Activated T-helper 1 cell treated with anti-CD3 and anti-CD28 coated beads, Interleukin-12 subunit alpha, Interleukin-12 subunit beta, Interleukin-2, Interleukin-4 antibody, amounts not matched to agents 30 ng/mL and 10 ng/mL and 1 ng/mL, durations not matched to agents 14 hours and 24 hours and 36 hours (primary cell): ENCODE data around the gene ATP2B3. TPM values are rescaled to one million over a fixed set of nuclear protein-coding genes. Genes with fewer than 3 reads are reported as not detected.
"Not testable (repeated sequence)": the region's sequence is repeated elsewhere in the genome, so short reads cannot be mapped to it uniquely, and the experiment has no call there.

Experiments used
- DNase-seq: peaks from one replicate; pipeline ENCODE4 v3.0.0; 2021; ENCODE audit warnings: low spot score
- H3K27ac Mint-ChIP-seq: one replicate; pipeline ENCODE4 v1.8.0; 2021; ENCODE audit warnings: mild to moderate bottlenecking, mixed read lengths
- H3K27me3 Mint-ChIP-seq: one replicate; pipeline ENCODE4 v1.8.0; 2022; ENCODE audit warnings: mild to moderate bottlenecking, moderate library complexity, mixed read lengths; ENCODE audit not compliant: insufficient read depth
- H3K36me3 Mint-ChIP-seq: one replicate; pipeline ENCODE4 v1.8.0; 2021; ENCODE audit warnings: low read depth, mixed read lengths
- H3K4me1 Mint-ChIP-seq: one replicate; pipeline ENCODE4 v1.8.0; 2021; ENCODE audit warnings: low read depth, mixed read lengths
- H3K4me3 Mint-ChIP-seq: one replicate; pipeline ENCODE4 v1.8.0; 2021; ENCODE audit warnings: mild to moderate bottlenecking, moderate library complexity, mixed read lengths
- H3K9me3 Mint-ChIP-seq: one replicate; pipeline ENCODE4 v1.8.0; 2021; ENCODE audit warnings: mixed read lengths
- intact Hi-C: fragments of 100-400 bp; cut with micrococcal nuclease; formaldehyde crosslinking; loops from one replicate; pipeline ENCODE4 v1.15.1; 2024
- total RNA-seq: library from RNA; stranded (reverse); gene quantifications from 2 replicates; pipeline ENCODE4 v1.2.3, GENCODE V29; 2022

ATP2B3 gene
- total RNA-seq, 1 donor from 2014 or later = 0.05 TPM

DNA sequence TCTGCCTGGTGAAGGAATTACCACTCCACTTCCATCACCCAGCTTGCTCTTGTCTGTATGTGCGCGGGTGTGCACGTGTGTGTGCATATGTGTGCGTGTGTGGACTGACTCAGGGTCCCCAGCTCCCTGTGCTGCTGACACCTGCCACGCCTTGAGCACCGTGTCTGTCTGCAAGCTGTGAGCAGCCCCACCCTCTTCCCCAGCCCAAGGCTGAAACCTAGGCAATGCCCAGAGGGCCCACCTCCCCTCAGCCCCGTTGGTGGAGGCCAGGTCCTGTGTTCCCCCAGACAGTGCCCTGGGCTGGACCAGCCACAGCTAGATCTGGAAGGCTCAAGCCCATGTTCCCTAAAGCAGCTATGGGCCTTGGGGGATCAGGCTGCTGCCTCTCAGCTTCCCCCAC, 83.5 kb downstream of the ATP2B3 start:
- no peak overlapping the region for H3K27ac Mint-ChIP-seq
- intact Hi-C loops = no loop called here
- peaks cover 30% of the 10 kb centered on the region for H3K4me1 Mint-ChIP-seq
- H3K9me3 Mint-ChIP-seq = no peaks in the 10 kb centered on the region
- DNase-seq = no peak
- H3K27me3 Mint-ChIP-seq = peaks cover 1% of the 10 kb centered on the region
- H3K36me3 Mint-ChIP-seq = peaks cover 4% of the 10 kb centered on the region
- peak overlapping the region; percentile 89 for H3K4me3 Mint-ChIP-seq

DNA sequence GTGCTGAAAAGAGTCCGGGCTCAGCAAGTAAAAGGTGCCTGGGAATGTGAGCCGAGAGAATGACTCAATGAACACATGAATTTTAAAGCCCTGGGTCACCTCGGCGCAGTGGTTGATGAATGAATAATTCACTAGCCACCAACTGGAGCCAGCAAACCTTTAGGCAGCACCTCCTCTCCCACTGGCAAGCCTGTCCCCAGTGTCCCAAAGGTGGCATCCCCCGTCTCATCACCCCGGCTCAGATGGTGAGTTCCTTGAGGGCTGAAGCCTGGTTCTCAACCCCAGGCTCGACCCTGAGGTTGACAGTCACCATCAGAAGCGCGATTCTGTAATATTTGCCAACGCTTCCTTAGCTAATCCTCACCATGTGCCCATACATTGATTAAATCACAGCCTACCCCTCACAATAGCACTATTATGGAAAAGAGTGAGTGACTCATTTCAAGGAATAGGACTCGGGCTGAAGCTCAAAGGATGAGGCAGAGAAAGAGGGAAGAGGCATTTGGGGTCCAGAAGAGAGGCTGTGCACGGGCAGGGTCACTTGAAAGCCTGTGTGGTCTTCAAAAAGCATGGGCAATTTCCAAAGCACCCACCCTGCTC, 84.2 kb downstream of the ATP2B3 start:
- intact Hi-C loops = no loop called here

DNA sequence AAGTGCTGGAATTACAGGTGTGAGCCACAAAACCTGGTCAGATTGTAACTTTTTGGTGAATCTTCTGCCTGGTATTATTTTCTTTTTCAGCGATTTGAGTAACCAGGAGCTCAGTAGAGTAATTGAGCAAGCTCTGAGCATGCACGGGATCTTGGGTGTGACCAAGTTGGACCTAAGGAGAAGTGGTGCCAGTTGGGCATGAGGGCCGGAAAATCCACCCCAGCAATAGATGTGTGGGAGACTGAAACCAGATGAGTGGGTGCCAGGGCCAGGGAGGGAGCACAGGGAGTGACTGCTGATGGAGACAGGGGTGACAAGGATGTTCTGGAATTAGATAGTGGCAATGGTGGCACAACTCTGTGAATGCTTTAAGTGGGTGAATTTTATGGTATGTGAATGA, 85.2 kb downstream of the ATP2B3 start:
- no peak for DNase-seq
- Mint-ChIP-seq H3K9me3 (no peaks in the 10 kb centered on the region), H3K36me3 (no peaks in the 10 kb centered on the region), H3K4me3 (no peak overlapping the region), H3K27ac (no peak overlapping the region), H3K27me3 (peaks cover 5% of the 10 kb centered on the region), H3K4me1 (peaks cover 19% of the 10 kb centered on the region)
- intact Hi-C loops = no loop called here

More for the DNA sequence above, 84.2 kb downstream of the ATP2B3 start:
- Mint-ChIP-seq H3K4me3 (no peak overlapping the region), H3K27ac (no peak overlapping the region), H3K9me3 (no peaks in the 10 kb centered on the region), H3K4me1 (peaks cover 29% of the 10 kb centered on the region), H3K27me3 (peaks cover 5% of the 10 kb centered on the region), H3K36me3 (peaks cover 3% of the 10 kb centered on the region)
- no peak for DNase-seq

DNA sequence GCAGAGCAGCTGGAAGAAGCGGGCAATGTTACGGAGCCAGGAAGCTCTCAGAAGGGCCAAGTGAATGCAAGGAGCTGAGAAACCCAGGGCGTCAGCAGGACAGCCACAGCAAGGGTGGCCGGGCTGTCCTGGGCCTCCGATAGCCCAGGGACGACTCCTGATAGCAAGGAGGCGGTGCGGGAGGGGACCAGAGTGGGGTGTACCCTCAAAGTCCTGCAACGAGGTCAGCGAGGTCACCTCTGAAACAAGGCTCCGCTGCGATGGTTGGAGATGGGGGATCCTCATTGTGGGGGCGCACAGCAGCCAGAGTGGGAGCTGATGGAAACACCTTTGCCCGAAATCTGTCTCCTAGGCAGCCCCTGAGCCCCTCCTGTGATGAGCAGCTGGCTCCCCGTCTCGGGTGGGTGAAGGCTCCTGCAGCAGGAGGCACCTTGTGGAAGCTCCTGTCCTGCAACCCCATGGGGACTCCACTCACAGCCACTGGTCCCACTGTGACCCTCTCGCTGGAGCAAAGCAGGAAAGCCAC, 85.8 kb downstream of the ATP2B3 start:
- intact Hi-C loops = no loop called here
- Mint-ChIP-seq H3K27me3 (peaks cover 5% of the 10 kb centered on the region), H3K4me1 (peaks cover 13% of the 10 kb centered on the region), H3K27ac (no peak overlapping the region), H3K36me3 (no peaks in the 10 kb centered on the region), H3K9me3 (no peaks in the 10 kb centered on the region), H3K4me3 (no peak overlapping the region)
- DNase-seq = no peak

DNA sequence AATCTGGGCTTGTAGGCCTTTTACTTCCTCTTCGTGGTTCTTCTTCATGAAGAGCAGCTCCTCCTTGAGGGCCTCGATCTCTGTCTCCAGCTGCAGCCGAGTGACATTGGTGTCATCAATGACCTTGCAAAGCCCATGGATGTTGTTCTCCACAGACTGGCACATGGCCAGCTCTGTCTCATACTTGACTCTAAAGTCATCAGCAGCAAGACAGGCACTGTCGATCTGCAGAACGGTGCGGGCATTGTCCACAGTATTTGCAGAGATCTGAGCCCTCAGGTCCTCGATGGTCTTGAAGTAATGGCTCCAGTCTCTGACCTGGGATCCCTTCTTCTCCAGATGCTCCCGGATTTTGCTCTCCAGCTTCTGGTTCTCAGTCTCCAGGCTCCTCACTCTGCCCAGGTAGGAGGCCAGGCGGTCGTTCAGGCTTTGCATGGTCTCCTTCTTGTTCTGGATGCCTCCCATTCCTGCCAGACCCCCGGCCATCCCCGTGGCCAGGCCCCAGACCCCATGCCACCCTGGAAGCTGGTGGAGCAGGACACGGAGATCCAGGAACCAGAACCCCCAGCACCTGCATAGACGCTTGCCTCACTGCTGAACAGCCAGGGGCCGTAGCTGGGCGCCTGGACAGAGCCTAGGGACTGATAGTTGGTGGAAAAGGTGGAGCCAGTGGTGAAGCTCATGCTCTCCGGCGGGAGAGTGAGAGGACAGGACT, 87.4 kb downstream of the ATP2B3 start:
- H3K27me3 Mint-ChIP-seq, H3K36me3 Mint-ChIP-seq, H3K27ac Mint-ChIP-seq, H3K4me3 Mint-ChIP-seq, H3K9me3 Mint-ChIP-seq, intact Hi-C loops, DNase-seq: not testable (repeated sequence)
- peaks cover 17% of the 10 kb centered on the region for H3K4me1 Mint-ChIP-seq

DNA sequence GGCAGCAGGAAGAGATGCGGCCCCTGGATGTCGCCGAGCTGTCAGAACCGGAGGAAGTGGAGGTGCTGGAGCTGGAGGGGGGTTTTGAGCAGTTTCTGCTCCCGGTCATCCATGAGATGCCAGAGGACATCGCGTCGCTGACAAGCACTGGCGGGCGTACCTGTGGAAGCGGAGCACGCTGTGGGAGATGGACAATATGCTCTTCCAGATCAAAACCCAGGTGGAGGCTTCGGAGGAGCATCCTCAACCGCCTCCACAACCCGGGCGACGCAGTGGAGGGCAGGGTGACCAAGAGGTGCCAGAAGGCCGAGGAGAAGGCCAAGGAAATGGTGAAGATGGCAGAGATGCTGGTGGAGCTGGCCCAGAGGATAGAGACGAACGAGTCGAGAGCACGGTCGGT, 89.1 kb downstream of the ATP2B3 start:
- Mint-ChIP-seq H3K9me3 (no peaks in the 10 kb centered on the region), H3K27me3 (peaks cover 5% of the 10 kb centered on the region), H3K27ac (no peak overlapping the region), H3K4me3 (no peak overlapping the region), H3K4me1 (peaks cover 6% of the 10 kb centered on the region), H3K36me3 (no peaks in the 10 kb centered on the region)
- intact Hi-C loops = no loop called here
- no peak for DNase-seq

DNA sequence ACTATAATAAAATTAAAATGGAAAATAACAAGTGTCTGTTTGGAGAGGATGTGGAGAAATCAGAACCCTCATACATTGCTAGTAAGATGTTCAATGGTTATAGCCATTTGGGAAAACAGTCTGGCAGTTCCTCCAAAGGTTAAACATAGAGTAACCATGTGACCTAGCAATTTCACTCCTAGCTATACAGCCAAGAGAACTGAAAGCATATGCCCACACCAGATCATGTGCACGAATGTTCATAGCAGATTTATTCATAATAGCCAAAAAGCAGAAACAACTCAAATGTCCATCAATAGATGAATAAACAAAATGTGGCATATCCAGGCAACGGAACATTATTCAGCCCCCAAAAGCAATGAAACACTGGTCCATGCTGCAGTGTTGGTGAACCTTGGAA, 90.9 kb downstream of the ATP2B3 start:
- Mint-ChIP-seq H3K27me3 (peaks cover 4% of the 10 kb centered on the region), H3K4me1 (peaks cover 6% of the 10 kb centered on the region), H3K27ac (no peak overlapping the region), H3K4me3 (no peak overlapping the region), H3K9me3 (no peaks in the 10 kb centered on the region), H3K36me3 (no peaks in the 10 kb centered on the region)
- intact Hi-C loops = loop anchor here (2.0 kb wide), 1 partner anchor 668 kb away; no protein-coding TSS in a partner anchor
- no peak for DNase-seq

DNA sequence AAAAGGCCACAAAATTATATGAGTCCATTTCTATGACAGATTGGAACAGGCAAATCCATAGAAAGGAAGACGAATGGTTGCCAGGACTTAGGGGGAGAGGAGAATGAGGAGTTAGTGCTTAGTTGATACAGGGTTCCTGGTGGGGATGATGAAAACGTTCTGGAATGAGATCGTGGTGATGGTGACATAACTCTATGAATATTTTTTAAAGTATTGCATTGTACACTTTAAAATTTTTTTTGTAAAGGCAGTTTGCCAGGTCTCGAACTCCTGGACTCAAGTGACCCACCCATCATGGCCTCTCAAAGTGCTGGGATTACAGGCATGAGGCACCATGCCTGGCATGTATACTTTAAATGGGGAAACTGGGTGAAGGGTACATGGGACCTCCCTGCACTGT, 91.4 kb downstream of the ATP2B3 start:
- no peaks in the 10 kb centered on the region for H3K36me3 Mint-ChIP-seq

DNA sequence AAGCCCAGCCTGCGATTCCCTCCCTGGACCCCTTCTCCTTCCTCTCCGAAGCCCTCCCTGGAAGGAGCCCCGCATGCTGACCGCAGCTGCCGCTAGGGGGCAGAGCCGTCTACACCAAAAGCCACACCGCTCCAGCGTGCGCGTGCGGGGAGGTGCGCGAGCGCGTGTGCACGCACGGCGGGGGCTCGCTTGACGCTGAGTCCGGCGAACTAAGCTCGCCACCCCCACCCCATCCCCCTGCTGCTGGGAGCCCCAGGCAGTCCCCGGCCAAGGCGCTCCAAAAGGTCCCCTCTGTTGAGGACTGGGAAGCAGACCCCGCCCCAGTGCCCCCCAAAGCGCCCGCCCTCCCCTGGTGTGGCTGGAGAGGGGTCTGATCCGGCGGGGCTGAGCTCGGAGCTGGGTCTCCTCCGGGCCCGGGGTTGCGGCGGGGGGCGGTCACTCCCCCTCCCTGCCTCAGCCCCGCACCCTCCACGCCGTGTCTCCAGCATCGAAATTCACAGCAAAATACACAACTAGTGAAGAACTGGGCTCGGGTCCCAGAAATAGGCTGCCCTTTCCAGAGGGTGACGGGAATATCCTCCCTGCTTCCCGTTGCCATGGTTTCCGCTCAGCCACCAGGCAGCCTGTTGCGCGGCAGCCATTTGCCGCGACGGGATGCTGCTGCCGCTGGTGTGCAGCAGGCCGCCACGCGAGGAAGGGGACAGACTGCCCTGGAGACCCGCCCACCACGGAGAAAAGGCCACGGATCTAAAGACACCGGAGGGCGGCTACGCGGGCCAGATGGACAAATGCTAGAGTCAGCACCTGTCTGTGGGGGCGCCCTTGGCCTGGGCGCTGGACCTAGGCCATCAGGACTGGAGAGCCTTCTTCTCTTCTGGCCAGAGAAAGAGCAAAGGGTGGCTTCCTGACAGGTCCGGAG, 92.7 kb downstream of the ATP2B3 start:
- peak overlapping the region; percentile 75 for H3K27ac Mint-ChIP-seq
- peak; percentile 58 for DNase-seq
- intact Hi-C loops = loop anchor here (2.0 kb wide), 2 partner anchors 59 to 669 kb away; no protein-coding TSS in a partner anchor
- no peaks in the 10 kb centered on the region for H3K36me3 Mint-ChIP-seq
- no peaks in the 10 kb centered on the region for H3K9me3 Mint-ChIP-seq
- H3K4me3 Mint-ChIP-seq = peak overlapping the region; percentile 77
- peaks cover 12% of the 10 kb centered on the region for H3K4me1 Mint-ChIP-seq
- peaks cover 17% of the 10 kb centered on the region for H3K27me3 Mint-ChIP-seq

More for the DNA sequence above, 91.4 kb downstream of the ATP2B3 start:
- peaks cover 8% of the 10 kb centered on the region for H3K27me3 Mint-ChIP-seq
- no peaks in the 10 kb centered on the region for H3K9me3 Mint-ChIP-seq
- intact Hi-C loops = loop anchor here (2.0 kb wide), 1 partner anchor 668 kb away; no protein-coding TSS in a partner anchor
- H3K4me3 Mint-ChIP-seq = no peak overlapping the region
- DNase-seq = no peak
- peaks cover 6% of the 10 kb centered on the region for H3K4me1 Mint-ChIP-seq
- H3K27ac Mint-ChIP-seq = no peak overlapping the region

DNA sequence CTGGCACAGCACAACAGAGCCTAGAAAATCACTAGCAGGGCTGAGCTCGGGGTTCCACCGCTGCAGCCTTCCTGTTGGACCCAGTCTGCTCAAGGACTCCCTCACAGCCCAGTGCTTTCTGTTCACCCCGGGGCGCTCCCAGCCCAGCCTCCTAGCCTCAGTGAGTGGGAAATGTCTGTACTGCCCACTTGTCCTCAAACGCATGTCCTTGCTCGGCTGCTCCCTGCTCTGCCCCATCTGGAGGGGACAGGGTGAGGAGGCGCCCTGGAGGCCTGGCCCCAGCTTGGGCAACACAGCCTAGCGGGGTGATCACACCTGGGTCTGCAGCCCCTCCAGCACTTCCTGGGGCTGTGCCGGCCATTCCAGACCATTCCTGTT, 93.4 kb downstream of the ATP2B3 start:
- intact Hi-C loops = loop anchor here (2.0 kb wide), 1 partner anchor 58 kb away; no protein-coding TSS in a partner anchor
- peaks cover 13% of the 10 kb centered on the region for H3K4me1 Mint-ChIP-seq
- DNase-seq = no peak
- H3K9me3 Mint-ChIP-seq = no peaks in the 10 kb centered on the region
- peak overlapping the region; percentile 77 for H3K4me3 Mint-ChIP-seq
- H3K36me3 Mint-ChIP-seq = no peaks in the 10 kb centered on the region
- H3K27me3 Mint-ChIP-seq = peaks cover 18% of the 10 kb centered on the region
- no peak overlapping the region for H3K27ac Mint-ChIP-seq

DNA sequence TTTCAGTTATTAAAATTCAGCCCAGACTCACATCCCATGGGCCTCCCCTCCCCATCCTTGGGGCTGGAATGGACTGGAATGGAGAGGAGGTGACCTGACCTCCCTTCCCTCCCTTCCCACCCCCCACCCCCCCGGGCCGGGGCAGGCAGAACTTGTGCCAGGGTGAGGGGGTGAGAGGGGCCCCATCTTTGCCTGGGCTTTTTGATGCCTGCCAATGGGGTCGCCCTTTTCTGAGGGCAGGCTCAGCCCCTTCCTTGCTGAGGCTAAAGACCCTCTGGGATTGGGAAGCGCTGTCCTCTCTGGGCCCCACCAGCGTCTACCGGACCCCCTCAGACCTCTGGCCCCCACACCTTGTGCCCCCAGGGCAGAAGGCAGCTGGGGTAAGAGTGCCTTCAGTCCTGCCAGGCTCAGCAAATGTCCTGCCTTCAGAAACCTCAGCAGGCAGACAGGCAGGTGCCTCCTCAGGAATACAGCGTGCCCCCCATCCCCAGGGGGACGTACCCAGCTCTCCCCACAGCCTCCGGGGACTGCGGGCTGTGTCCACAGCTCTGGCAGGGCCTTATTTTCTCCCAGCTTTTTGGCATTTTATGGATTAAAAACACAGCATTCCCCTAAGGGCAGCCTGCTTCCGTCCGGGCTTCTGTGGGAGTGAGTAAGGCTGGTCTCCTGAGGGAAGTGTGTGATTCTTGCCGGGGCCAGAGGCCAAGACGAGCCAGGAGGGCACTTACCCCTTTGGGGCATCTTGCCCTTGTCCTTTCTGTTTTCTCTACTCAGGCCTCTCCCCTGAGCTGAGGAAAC, 94.1 kb downstream of the ATP2B3 start:
- DNase-seq = no peak
- Mint-ChIP-seq H3K9me3 (no peaks in the 10 kb centered on the region), H3K4me3 (no peak overlapping the region), H3K27ac (no peak overlapping the region), H3K36me3 (no peaks in the 10 kb centered on the region), H3K4me1 (peaks cover 13% of the 10 kb centered on the region), H3K27me3 (peaks cover 14% of the 10 kb centered on the region)
- intact Hi-C loops = loop anchor here (2.0 kb wide), 1 partner anchor 57 kb away; no protein-coding TSS in a partner anchor

DNA sequence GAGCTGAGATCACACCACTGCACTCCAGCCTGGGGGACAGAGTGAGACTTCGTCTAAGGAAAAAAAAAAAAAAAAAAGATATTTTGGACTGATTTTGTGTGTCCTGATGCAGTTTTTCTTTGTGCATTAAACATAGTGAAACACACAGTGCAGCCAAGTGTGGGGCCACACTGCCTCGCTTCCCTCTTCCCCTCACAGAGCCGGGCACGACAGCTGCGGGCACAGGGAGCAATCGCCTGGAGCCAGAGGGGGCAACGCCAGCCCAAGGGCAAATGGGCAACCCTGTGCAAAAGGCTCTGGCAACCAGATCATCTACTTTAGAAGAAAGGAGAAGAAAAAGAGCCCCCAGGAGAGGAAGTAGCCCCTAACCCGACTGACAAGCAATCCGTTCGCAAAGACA, 95.0 kb downstream of the ATP2B3 start:
- no peak overlapping the region for H3K4me3 Mint-ChIP-seq
- H3K36me3 Mint-ChIP-seq = no peaks in the 10 kb centered on the region
- no peak for DNase-seq
- no peaks in the 10 kb centered on the region for H3K9me3 Mint-ChIP-seq
- no peak overlapping the region for H3K27ac Mint-ChIP-seq
- H3K27me3 Mint-ChIP-seq = peaks cover 16% of the 10 kb centered on the region
- intact Hi-C loops = no loop called here
- peaks cover 13% of the 10 kb centered on the region for H3K4me1 Mint-ChIP-seq
